ENCODE results near the gene SOST.

SOST gene

GRCh38 chr17:43774304-43775250, 16.0 kb upstream of the SOST start:
- no peak for DNase-seq

- no peak for DNase-seq
These were observed 14.5 kb upstream of the SOST start for GRCh38 chr17:43772877-43773648.

- DNase-seq: no peak
These were observed 12.9 kb upstream of the SOST start for GRCh38 chr17:43771463-43771862.

GRCh38 chr17:43770957-43771356, 12.4 kb upstream of the SOST start:
- no peak for DNase-seq

GRCh38 chr17:43769859-43770258, 11.3 kb upstream of the SOST start:
- no peak for DNase-seq

- no peak for DNase-seq
These were observed 10.8 kb upstream of the SOST start for GRCh38 chr17:43769426-43769825.

GRCh38 chr17:43768943-43769342, 10.4 kb upstream of the SOST start:
- DNase-seq: no peak

- DNase-seq: no peak
These were observed 9.8 kb upstream of the SOST start for GRCh38 chr17:43768382-43768781.

GRCh38 chr17:43767713-43768059, 9.1 kb upstream of the SOST start:
- DNase-seq: no peak

GRCh38 chr17:43767053-43767712, 8.6 kb upstream of the SOST start:
- no peak for DNase-seq

- peak; percentile 77 for DNase-seq
These were observed 7.9 kb upstream of the SOST start for GRCh38 chr17:43766413-43767052.

GRCh38 chr17:43760254-43760852, 1.8 kb upstream of the SOST start:
- DNase-seq: peak; percentile 97

- DNase-seq: no peak
These were observed 1.2 kb upstream of the SOST start for GRCh38 chr17:43759836-43760235.

GRCh38 chr17:43758086-43758485, 505 bp downstream of the SOST start:
- no peak for DNase-seq

GRCh38 chr17:43757171-43757660, 1.4 kb downstream of the SOST start:
- DNase-seq: no peak

GRCh38 chr17:43756201-43756600, 2.4 kb downstream of the SOST start:
- no peak for DNase-seq

GRCh38 chr17:43755389-43755875, 3.2 kb downstream of the SOST start:
- DNase-seq: no peak

- no peak for DNase-seq
These were observed 3.6 kb downstream of the SOST start for GRCh38 chr17:43754947-43755346.

GRCh38 chr17:43753493-43754129, 5.0 kb downstream of the SOST start:
- DNase-seq: no peak

- no peak for DNase-seq
These were observed 8.4 kb downstream of the SOST start for GRCh38 chr17:43750153-43750552.

- DNase-seq: no peak
These were observed 13.1 kb downstream of the SOST start for GRCh38 chr17:43745541-43745940.

- no peak for DNase-seq
These were observed 17.0 kb downstream of the SOST start for GRCh38 chr17:43741636-43742035.

Data from activated CD8-positive, alpha-beta memory T cell treated with anti-CD3 and anti-CD28 coated beads for 24 hours (primary cell).